GM12892 (cell line): Measurements from ENCODE around the gene CFL1.

Experiments
- POLR2AphosphoS5 ChIP-seq: IDR thresholded peaks from 2 replicates; pipeline ENCODE4 v1.6.1; 2011; ENCODE audit warnings: low read depth, low read length, control low read depth
- TAF1 ChIP-seq: IDR thresholded peaks from 2 replicates; pipeline ENCODE4 v1.6.1; 2011; ENCODE audit warnings: low read depth, mild to moderate bottlenecking, control low read depth, low read length, borderline replicate concordance

GRCh38 chr11:65851083-65851579, 6.8 kb downstream of the CFL1 start:
- TF ChIP-seq TAF1 (no peak), POLR2AphosphoS5 (peak; percentile 36)
